DMS53 treated with DMSO at 0.1 percent for 48 hours (cell line): Measurements from ENCODE around the gene PPIH.
A peak's percentile ranks its signal among the peaks of the same experiment; 100 is the strongest.
"Not testable (repeated sequence)": the region's sequence is repeated elsewhere in the genome, so short reads cannot be mapped to it uniquely, and the experiment has no call there.

Experiments used
- DNase-seq: peaks from one replicate; lab custom pipeline; 2025; ENCODE audit not compliant: unreplicated experiment; lab: John Stamatoyannopoulos, UW

PPIH gene

DNA sequence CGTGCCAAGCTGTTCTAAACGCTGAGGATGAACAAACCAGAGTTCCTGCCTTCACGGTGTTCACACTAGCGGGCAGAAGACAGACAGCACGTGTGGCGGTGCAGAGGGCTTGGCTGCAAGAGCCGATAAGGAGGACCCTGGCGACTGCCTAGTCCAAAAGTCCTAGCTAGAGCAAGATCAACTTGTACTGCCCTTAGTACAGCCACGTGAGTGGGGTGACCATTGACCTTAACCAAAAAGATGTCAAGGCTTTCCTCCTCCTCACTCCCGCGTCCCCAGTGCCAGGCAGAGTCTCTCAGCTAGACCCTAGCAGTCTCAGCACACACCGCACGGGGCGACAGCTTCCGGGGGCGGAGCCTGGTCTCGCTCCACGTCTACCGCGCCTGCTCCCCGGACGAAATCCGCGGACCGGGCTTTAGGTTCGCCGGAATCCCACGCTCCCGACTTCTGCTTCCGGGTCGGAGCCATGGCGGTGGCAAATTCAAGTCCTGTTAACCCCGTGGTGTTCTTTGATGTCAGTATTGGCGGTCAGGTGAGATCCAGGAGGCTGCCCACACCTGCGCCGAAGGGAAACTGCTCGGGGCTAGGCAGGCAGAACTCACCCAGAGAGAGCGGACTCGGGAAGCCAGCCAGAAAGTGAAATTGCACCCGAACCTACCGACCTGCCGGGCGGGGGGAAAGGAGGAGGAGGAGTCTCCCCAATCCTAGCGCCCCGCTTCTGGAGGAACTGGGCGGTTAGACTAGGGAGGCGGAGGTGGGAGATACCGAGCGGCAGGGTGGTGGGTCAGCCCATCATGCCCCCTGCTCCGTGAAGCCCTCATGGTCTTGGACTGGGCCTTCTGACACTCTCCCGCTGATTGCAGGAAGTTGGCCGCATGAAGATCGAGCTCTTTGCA lies at the start of gene PPIH:
TSS of gene PPIH (plus strand) at position 443 of the 896 bp plus-strand sequence. CDS start at position 467, 24 bp downstream.
- peak; percentile 92 for DNase-seq

DNA sequence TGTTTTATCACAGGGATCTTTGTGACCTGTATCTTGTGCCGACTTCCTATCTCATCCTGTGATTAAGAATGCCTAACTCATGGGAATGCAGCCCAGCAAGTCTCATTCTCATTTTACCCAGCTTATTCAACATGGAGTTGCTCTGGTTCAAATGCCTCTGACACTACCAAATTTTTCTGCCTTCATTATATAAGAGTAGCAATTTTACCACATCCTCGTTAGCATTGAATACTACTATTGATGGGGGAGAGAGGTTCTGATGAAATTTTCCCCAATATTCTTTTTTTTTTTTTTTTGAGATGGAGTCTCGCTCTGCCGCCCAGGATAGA lies 44.5 kb upstream of the PPIH start:
- DNase-seq: no peak

DNA sequence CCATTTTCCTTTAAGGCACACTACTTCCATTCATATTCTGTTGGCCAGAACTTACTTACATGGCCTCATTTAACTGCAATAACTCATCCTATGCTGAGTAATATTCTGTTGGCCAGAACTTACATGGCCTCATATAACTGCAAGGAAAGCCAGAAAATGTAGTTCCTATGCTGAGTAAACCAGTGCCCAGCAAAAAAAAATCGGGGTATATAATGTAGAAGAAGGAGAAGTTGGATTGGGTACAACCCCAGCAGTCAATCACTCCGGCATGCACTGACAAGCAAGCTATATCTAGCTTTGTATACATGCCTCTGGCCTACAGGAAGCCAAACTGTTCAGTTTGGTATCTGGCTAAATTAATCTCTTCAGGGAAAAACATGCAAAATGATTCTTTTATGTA lies 39.4 kb upstream of the PPIH start:
- no peak for DNase-seq

DNA sequence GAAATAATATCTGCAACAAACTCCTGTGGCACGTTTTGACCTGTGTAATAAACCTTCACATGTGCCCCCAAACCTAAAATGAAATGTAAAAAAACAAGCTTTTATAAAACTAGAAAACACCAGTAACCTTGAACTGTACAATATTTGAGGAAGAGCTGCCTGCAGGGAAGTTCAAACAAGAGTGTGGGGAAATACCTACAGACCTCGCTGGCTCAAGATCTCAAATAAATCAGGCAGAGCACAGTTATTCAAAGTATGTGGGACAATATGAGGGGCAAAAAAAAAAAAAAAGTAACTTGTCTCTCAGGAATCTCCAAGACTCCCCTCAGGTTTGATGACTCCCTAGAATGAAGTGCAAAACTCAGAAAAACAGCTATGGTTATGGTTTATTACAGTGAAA lies 37.9 kb upstream of the PPIH start:
- DNase-seq: no peak

DNA sequence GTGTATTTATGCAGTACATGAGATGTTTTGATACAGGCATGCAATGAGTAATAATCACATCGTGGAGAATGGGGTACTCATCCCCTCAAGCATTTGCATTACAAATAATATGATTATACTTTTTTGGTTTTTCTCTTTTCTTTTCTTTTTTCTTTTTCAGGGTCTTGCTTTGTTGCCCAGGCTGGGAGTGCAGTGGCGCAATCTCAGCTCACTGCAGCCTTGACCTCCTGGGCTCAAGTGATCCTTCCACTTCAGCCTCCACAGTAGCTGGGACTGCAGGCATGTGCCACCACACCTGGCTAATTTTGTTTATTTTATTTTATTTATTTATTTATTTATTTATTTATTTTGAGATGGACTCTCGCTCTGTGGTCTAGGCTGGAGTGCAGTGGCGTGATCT lies 37.0 kb upstream of the PPIH start:
- not testable (repeated sequence) for DNase-seq

DNA sequence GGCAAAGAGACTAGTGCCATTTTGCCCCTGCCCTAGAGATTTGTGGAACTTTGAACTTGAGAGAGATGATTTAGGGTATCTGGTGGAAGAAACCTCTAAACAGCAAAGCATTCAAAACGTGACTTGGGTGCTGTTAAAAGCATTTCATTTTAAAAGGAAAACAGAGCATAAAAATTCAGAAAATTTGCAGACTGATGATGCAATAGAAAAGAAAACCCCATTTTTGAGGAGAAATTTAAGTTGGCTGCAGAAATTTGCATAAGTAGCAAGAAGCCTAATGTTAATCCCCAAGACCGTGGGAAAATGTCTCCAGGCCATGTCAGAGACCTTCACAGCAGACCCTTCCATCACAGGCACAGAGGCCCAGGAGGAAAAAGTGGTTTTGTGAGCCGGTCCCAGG lies 31.0 kb upstream of the PPIH start:
- DNase-seq: not testable (repeated sequence)

DNA sequence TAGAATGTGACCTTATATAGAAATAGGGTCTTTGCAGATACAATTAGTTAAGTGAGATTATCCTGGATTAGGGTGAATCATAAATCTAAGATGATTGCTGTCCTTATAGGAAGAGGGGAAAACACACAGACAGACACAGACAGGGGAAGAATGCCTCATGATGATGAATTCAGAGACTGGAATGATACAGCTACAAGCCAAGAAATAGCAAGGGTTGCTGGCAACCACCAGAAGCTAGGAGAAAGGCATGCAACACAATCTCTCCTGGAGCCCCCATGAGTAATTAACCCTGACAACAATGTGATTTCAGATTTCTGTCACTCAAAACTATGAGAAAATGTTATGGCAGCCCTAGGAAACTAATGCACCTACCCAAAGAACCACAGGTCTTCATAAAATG lies 19.1 kb upstream of the PPIH start:
- no peak for DNase-seq

DNA sequence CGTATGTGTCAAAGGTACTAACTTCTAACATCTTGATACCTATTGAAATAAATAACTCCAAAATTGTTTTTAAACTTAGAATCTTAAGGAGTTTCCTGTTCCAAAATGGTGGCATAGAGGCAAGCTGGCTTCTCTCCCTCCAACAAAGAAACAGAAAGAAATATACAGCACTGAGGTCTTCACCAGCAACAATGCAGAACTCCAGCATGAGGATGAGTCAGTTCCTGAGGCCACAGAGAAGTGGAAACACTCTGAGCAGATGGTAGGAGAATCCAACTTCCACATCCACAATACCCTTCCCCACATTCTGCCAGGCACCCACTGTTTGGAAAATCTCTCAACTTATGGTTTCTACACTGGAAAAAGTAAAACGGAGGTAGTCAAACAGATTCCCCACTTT lies 12.2 kb upstream of the PPIH start:
- no peak for DNase-seq

DNA sequence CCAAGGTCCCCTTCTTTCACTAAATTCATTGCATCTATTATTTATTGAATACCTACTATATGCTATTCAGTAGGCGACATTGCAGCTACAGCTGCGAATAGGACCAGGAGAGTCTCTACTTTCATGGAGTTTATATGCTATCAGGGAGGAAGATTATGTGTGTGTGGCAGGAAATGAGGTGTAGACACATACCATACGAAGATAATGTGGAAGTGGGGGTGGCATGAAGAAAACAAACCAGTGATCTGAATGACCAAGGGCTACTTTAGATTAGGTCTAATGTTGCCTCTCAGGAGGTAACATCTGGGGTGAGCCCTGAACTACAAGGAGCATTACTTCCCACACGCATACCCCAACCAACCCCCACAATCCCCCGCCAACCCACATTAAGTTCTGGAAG lies 1.0 kb upstream of the PPIH start:
- DNase-seq: no peak

DNA sequence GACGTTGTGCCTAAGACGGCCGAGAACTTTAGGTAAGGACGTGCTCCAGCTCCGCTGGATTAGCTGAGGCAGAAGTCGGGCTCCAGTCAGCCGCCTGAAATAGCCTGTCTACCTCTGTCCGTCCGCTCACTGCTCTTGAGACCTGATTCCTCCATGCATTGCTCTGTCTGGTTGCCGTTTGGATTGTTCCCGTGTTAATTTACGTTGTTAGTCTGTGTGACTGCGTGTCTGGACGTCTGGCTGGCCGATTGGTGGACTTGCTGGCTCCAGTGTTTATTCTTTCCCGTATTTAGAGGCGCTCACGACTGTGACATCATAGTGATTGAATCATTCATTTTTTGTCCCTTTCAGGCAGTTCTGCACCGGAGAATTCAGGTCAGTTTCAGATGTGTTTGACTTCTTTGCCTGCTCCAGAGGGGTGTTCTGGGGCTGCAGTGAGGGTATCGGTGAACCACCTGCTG lies 684 bp downstream of the PPIH start:
- DNase-seq: no peak

DNA sequence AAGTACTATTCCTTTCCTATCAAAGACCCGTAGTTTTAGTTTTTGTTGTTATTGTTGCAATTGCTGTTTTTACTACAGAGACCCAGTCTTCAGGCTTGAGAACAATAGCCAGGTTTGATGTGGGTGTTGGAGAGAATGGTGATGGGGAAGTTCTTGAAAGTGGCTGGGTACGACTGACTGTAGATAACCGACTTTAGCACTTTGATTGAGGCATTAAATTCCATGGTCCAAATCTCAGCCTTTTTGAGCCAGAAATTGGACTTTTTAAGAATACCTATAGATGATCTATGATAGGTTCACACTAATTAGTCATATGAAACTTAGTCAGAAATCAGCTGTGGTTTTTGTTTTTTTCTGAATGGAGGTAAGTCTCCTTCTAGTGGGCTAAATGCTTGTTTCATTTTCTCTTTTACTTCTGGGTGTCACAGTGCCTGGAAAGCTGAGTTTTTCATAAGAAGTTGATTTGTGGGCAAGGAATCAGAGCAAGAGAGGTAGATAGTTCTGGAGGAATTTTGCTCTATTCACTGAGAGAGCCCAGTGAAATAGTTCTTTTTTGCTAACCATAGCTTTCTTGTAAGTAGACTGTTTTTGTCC lies 2.8 kb downstream of the PPIH start:
- no peak for DNase-seq

DNA sequence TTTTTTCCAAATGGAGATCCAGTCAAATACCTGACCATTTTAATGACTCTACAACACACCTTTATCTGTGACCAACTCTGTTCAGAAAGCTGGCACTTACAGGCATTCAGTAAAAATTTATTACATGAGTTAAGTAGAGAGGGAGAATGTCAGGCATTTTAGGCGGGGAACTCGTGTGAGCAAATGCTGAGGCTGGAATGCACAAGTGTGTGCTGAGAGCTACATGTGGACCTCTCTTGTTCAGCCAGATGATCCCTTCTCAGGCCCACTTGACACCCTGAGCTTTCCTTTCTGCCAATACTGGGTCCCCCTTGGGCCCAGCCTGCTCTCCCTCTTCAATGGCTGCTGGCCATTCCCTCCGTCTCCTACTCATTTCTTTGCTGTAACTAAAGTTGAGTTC lies 11.7 kb downstream of the PPIH start:
- DNase-seq: no peak

DNA sequence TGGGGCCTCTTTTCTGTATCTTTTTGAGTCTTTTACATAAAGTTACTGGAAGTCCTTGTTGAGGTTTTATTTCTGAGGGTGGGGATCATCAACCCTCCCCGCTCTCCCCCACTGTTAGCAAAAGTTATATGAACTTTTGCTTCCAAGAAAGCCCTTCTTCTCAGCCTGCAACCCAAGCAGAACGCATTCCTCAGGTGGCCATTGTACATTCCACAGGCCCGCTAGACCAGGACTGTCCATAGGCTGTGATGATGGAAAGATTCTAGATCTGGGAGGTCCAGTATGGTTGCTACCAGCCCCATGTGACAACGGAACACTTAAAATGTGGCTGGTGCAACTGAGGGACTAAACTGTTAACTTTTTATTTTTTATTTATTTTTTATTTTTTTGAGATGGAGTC lies 12.2 kb downstream of the PPIH start:
- no peak for DNase-seq

DNA sequence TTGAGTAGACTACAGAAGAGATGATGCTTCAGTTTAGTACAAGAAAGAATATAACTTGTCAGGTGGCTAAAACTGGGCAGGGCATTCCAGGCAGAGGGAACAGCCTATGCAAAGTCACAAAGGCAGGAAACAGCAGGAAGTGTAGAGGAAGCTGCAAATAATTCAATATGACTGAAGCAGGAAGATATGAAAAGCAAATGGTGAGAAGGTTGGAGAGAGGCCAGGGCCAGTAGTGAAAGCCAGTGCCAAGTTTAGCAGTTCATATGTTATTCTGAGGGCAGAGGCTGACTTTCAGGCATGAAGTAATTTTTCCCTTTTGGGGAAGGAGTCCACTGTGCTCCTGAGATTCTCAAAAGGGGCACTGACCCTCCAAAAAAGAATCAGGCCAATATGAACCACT lies 16.0 kb downstream of the PPIH start:
- no peak for DNase-seq

DNA sequence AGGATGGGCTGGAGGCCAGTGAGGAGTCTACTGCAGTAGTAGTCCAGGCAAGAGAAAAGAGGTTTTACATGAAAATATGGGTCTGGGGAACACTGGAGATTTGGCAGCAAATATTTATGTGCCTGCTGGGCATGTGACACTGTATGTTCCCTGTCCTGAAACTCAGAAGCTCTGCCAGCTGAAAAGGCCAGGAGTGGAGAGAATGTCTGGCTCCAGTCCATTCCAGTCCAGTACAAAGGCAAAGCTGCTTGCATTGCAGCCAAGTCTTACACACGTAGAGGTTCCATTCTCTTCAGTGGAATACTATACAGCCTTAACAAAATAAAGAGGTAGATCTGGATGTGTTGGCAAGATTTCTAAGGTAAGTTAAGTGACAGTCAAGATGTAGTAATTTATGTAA lies 16.5 kb downstream of the PPIH start:
- no peak for DNase-seq

DNA sequence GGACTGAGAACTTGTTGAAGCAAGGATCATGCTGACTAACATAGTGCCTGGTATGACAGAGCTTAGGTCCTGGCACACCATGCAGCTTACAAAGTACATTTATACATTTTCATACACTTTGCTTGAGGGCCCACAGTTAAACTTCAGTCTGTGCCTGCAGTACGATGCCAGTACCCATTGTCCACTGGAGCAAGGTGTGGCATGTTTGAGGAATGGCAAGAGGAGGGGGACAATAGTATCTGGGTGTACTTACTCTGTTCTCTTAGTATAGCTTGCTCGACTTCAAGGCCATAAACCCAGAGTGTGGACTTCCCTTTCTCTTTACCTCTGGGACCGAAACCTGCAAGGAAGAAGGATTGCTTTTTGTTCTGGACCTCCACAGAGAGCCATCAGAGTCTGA lies 17.2 kb downstream of the PPIH start:
- no peak for DNase-seq

DNA sequence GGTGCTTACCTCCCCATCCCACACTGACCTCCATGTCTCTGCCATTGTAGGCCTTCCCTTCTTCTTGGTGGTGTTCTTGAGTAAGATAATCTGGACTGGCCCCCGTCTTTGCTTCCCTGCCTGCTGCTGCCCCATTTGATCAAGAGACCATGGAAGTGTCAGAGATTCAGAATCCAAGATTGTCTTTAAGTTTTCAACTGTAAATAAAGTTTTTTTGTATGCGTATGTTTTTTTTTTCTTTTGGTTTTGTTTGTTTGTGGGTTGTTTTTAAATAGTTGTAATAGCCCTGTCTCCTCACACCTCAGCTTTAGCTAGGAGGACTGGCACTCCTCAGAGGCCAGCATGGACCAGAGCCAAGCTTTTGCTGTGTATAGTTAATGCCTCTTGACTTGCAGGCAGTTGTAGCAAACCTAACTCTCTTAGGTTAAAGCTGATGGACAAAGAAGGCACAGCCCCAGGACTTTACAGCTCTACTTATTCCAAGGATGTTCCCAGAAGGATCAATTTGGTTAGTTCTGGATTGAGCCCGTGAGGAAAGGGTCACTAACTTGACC lies 18.4 kb downstream of the PPIH start:
- no peak for DNase-seq

DNA sequence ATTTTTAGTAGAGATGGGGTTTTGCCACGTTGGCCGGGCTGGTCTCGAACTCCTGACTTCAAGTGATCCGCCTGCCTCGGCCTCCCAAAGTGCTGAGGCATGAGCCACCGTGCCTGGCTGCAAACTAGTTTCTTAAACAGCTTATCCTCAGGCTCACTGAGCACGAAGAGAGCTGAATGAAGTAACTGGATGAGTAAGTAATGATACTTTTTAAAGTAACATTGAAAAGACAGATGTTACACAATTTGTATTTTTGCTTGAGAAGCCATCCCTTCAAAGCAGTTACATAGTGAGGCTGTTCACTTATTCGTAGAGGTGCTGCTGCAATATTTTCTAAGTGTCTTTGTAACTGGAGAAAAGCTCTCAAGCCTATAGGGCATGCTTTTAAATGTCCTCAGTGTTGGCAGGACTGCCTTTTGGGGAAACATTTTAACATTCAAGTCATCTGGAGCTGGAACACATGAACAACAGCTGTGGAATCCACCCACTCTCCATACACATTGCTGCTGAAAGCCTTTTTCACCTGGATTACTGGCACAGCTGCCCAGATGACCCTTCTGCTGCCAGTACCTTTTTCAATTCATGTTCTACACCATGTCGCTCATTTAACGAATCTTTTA lies 21.3 kb downstream of the PPIH start:
- DNase-seq: no peak

DNA sequence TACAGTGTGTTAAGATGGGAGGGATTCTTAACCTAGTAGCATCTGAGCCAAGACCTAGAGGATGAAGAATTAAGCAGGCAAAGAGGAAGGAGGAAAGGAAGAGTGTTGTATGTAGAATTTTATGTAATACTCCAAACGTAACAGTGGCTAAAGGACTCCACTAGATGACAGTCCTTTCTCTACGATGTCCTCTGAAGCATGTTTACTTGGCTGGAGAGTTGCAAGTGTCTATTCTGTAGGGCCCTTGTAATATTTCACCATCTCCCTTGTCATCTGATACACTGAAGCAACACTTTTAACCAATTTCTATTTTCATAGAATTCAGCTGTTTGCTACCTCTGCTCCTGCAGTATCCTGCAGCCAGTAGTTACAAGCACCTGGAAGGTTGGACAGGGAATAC lies 21.8 kb downstream of the PPIH start:
- no peak for DNase-seq

DNA sequence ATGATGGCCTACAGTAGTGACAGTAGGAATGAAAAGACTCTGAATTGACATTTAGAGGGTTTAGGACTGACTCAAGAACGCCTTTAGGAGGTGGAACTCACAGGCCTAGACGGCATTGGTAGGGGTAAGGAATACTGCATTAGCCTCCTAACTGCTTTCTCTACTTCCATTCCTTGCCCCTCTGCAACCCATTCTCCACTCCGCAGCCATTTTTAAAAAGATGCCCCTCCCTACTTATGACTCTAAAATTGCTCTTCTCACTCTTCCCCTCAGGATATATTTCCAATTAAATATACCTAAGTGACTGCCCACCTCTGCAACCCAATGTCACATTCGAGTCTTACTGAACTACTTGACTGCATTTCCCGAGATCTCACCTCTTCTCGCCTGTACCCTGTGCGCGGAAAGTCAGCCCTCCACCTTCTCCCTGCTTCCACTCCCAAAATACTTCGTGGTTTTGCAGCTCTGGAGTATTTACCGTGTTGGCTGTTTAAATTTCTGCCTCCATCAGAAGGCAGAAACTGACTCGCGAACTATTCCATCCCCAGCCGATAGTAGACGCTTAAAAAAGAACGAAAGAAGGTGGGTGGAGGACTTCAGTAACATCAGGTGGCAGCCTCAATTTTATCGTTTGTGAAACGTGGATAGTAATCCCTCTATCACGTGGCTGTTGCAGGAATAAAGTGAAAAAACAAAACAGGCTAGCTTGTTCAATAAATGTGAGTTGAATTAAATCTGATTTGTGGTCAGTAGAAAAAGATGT lies 22.9 kb downstream of the PPIH start:
- no peak for DNase-seq
